Erythroblast (primary cell): ENCODE measurements around the gene MPPED1.

Experiments
- GATA1 ChIP-seq: IDR thresholded peaks from 2 replicates; pipeline ENCODE4 v1.6.1; 2011; ENCODE audit warnings: low read depth, mild to moderate bottlenecking, control low read depth, low read length, moderate library complexity
- POLR2A ChIP-seq: IDR thresholded peaks from 2 replicates; pipeline ENCODE4 v1.6.1; 2011; ENCODE audit warnings: mild to moderate bottlenecking, low read length

DNA sequence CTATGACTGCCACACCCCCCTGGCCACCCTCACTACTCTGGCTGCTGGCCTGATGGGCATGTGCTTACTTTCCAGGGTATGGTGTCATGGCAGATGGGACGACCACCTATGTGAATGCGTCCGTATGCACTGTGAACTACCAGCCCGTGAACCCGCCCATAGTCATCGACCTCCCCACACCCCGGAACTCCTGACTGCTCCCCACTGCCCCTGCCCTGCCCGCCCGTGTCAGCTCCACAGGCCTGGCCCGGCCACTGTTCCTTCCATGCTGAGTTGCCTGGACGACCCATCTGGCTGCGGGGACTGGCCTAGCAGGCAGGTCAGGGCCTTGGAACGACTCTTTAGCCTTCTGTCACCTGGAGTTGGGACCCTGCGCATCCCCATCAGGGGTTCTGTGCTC lies 93.6 kb downstream of the MPPED1 start:
- TF ChIP-seq POLR2A (no peak), GATA1 (no peak)
